LoVo (cell line): ENCODE measurements around the gene ADCY2.
"Not testable (repeated sequence)": the region's sequence is repeated elsewhere in the genome, so short reads cannot be mapped to it uniquely, and the experiment has no call there.

Experiments
- DNase-seq: peaks from one replicate; pipeline ENCODE4 v3.0.0-alpha.2; 2016; ENCODE audit warnings: low spot score

The ADCY2 gene

DNA sequence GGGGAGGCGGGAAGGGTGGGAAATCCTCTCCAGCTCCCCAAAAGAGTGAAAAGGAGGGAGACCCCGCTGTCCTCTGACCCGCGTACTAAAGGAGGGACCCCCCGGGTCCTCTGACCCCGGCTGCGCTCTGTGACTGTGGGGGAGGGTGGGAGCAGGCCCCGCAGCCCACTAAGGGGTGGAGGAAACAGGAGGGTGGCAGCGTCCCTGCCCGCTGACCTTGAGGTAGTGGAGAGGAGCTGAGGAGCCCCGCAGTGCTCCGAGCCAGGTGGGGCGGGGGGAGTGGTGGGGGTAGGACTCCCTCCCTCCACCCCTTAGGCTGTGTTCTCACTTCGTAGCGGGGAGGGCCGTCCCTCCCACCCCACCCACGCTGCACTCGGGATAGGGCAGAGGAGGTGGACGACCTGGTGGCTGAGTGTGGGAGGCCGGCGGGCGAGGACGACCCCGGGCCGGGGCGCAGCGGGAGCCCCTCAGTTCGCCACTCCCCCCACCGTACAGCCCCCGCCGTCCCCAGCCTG lies 449 bp upstream of the ADCY2 start:
- DNase-seq = no peak

GRCh38 chr5:7396713-7397454 lies 946 bp downstream of the ADCY2 start:
- DNase-seq = no peak

GRCh38 chr5:7397937-7398336 lies 2.0 kb downstream of the ADCY2 start:
- no peak for DNase-seq

DNA sequence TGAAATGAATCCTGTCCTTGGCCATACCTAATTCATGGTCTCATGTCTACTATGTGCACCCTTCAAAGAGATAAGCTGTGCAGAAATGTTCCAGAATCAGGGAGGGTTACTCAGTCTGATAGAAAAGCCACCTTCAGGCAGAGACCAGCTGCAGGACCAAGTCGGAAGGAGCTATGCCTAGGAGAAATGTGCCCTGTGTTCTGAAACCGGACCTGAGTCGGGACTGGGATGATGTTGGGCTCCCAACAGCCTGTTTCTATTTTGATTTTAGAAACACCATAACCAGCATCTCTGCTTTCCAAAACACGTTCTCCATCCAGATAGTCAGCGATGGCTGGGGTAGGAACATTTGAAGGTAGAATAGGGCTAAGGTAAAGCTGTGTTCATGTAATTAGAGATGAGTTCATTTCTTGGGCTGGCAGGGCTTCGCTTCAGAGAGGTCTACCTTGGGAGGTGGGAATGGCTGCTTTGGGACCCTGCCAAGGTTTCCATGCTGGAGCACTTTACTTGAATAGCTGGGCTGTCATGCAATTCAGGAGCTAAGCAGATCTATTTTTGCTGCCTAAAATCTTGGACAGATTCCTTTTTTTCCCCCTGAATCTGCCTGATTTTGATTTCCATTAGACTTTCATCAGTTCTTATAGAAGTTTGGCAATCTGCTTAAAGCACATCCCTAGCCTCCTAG lies 2.8 kb downstream of the ADCY2 start:
- no peak for DNase-seq

GRCh38 chr5:7405277-7405676 lies 9.3 kb downstream of the ADCY2 start:
- no peak for DNase-seq

- DNase-seq = no peak
These were observed 15.1 kb downstream of the ADCY2 start for GRCh38 chr5:7410936-7411511.

DNA sequence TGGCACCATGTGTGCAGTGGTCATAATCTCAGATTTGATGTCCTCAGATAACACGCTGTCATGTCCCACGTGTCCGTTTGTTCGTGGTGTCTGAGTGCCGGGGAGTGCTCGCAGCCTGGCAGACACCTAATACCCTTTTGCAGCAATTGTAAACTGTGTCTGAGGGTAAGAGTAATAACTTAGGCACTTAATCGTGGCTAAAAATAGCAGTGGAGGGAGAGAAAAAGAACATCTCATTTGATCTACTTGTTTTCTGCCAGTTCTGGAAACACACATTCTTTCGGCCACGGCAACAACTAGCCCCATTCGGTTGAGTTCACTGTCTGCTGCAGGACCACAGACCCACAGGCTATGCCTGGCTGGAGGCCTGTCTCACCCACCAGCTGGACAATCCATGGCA lies 16.5 kb downstream of the ADCY2 start:
- DNase-seq = no peak

- no peak for DNase-seq
These were observed 19.2 kb downstream of the ADCY2 start for GRCh38 chr5:7415123-7415522.

GRCh38 chr5:7415587-7416535 lies 19.9 kb downstream of the ADCY2 start:
- DNase-seq = no peak

- no peak for DNase-seq
These were observed 22.3 kb downstream of the ADCY2 start for GRCh38 chr5:7418276-7418675.

- no peak for DNase-seq
These were observed 23.4 kb downstream of the ADCY2 start for GRCh38 chr5:7419367-7419766.

DNA sequence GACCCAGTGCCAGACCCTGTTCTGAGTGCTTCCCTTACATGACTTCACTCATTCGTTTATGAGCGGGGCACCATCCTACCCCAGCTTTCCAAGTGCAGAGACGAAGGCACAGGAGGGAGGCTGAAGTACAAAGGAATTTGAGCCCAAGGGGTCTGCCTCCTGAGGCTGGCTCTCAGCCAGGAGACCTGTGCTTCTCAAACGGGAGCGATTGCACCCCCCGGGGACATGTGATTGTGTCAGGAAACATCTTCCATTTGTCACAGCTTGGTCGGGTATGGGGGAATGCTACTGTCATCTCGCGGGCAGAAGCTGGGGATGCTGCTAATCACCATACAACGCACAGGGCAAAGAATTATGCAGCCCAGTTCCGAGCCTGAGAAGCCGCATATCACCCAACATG lies 23.9 kb downstream of the ADCY2 start:
- DNase-seq = no peak

- no peak for DNase-seq
These were observed 24.8 kb downstream of the ADCY2 start for GRCh38 chr5:7420510-7421280.

- DNase-seq = no peak
These were observed 26.6 kb downstream of the ADCY2 start for GRCh38 chr5:7422316-7423106.

- not testable (repeated sequence) for DNase-seq
These were observed 27.3 kb downstream of the ADCY2 start for GRCh38 chr5:7423231-7423630.

- no peak for DNase-seq
These were observed 29.9 kb downstream of the ADCY2 start for GRCh38 chr5:7425830-7426229.

DNA sequence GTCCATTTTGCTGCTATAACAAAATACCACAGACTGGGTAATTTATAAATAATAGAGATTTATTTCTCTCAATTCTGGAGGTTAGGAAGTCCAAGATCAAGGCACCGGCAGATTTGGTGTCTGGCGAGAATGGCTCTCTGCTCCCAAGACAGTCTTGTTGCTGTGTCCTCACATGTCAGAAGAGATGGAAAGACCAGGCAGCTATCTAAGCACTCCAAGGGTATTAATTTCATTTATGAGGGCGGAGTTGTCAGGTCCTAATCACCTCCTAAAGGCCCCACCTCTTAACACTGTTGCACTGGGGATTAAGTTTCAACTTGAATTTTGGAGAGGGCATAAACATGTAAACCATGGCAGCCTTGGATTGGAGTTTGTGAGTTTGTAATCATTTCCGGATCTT lies 30.3 kb downstream of the ADCY2 start:
- no peak for DNase-seq

DNA sequence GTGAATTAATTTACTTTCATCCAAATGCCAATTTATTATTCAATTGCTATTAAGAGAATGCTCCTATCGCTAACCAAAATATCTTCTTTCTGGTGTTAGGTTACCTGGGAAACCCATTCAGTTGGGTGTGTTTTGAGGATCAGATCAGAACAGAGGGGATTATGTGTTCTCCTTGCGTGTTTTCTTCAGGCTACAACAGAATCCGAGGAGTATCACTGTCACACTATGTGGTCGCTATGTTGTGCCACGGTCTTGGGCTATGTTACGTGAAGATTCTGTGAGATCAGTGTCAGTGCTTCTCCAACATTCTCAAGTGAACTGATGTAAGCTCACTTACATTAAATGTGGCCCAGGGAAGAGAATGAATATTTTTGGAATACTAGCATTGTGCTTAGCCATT lies 39.0 kb downstream of the ADCY2 start:
- no peak for DNase-seq

DNA sequence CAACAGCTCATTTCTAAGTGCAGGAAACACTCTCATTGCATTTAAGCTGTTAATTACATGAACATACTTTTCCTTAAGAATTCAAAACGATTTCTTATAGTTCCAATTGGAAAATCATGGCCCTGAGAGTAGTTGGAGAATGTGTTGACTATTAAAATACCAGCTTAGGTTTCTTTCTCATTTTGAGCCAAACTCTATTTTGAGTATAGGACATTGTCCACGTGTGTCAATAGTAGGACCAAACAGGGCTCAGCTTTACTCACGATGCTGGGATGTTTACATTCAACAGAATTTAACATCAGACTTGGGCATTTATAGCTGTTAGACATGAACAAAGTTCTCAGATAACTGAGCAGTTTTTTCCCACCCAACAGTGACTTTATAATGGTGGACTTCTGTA lies 39.6 kb downstream of the ADCY2 start:
- DNase-seq = no peak

DNA sequence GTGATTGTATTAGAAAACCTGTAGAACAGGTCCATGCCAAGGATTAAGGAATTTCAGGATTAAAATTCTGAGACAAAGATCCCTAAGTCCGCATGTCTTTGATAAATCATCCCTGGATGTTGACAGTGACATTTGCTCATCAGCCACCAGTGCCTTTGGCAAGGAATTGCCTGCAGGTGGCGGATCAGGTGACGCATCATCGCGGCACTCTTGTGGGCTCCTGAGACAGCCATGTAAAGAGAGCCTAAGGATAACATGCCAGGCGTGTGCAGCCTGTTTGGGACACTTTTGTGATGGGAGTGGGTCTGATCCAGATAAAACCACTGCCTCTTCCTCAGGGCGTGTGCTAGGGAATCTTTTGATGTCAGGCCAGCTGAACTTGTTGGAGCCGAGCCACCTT lies 40.6 kb downstream of the ADCY2 start:
- DNase-seq = peak; percentile 7

DNA sequence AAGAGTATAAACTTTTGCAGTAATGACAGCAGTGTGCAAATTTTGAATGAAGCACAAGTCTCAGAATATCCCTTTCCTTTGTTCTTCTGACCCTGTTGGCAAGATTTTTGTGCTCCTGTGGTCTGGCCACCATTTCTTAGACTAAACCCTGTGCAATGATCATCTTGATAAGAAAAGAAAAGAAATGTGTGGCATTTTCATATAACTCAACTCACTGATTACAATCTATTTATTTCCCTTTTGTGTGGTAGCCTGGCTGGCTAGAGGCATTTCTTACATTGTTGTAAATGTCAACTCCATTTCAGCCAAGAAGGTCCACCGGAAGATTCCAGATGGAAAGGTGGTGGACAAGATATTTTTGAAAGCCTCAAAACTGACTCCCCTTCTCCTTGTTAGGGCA lies 41.9 kb downstream of the ADCY2 start:
- no peak for DNase-seq
